ENCODE measurements around the gene NOX4.
"Not testable (repeated sequence)": the region's sequence is repeated elsewhere in the genome, so short reads cannot be mapped to it uniquely, and the experiment has no call there.

NOX4 gene

GRCh38 chr11:89379976-89380771, 111.0 kb downstream of the NOX4 start:
- not testable (repeated sequence) for DNase-seq (ENCODE audit: low read depth in 2 of 2)

GRCh38 chr11:89378986-89379385, 112.2 kb downstream of the NOX4 start:
- not testable (repeated sequence) for DNase-seq (ENCODE audit: low read depth in 2 of 2)

GRCh38 chr11:89369356-89369755, 121.8 kb downstream of the NOX4 start:
- not testable (repeated sequence) for DNase-seq (ENCODE audit: low read depth in 2 of 2)

GRCh38 chr11:89364856-89365255, 126.3 kb downstream of the NOX4 start:
- not testable (repeated sequence) for DNase-seq (ENCODE audit: low read depth in 2 of 2)

- no peak for DNase-seq (ENCODE audit: low read depth in 2 of 2)
These were observed 129.4 kb downstream of the NOX4 start for GRCh38 chr11:89361734-89362133.

GRCh38 chr11:89359208-89359607, 132.0 kb downstream of the NOX4 start:
- not testable (repeated sequence) for DNase-seq (ENCODE audit: low read depth in 2 of 2)

GRCh38 chr11:89358761-89359160, 132.4 kb downstream of the NOX4 start:
- DNase-seq (ENCODE audit: low read depth in 2 of 2), result no peak

- DNase-seq (ENCODE audit: low read depth in 2 of 2), result no peak
These were observed 135.5 kb downstream of the NOX4 start for GRCh38 chr11:89355646-89356045.

GRCh38 chr11:89354513-89354912, 136.7 kb downstream of the NOX4 start:
- DNase-seq (ENCODE audit: low read depth in 2 of 2), result not testable (repeated sequence)

- no peak for DNase-seq (ENCODE audit: low read depth in 2 of 2)
These were observed 144.1 kb downstream of the NOX4 start for GRCh38 chr11:89347071-89347470.

GRCh38 chr11:89346601-89347000, 144.6 kb downstream of the NOX4 start:
- no peak for DNase-seq (ENCODE audit: low read depth in 2 of 2)

GRCh38 chr11:89342880-89343572, 148.1 kb downstream of the NOX4 start:
- DNase-seq (ENCODE audit: low read depth in 2 of 2), result not testable (repeated sequence)

GRCh38 chr11:89340450-89340849, 150.7 kb downstream of the NOX4 start:
- not testable (repeated sequence) for DNase-seq (ENCODE audit: low read depth in 2 of 2)

- not testable (repeated sequence) for DNase-seq (ENCODE audit: low read depth in 2 of 2)
These were observed 153.1 kb downstream of the NOX4 start for GRCh38 chr11:89338073-89338472.

GRCh38 chr11:89337100-89337650, 154.0 kb downstream of the NOX4 start:
- DNase-seq (ENCODE audit: low read depth in 2 of 2), result not testable (repeated sequence)

- DNase-seq (ENCODE audit: low read depth in 2 of 2), result not testable (repeated sequence)
These were observed 157.5 kb downstream of the NOX4 start for GRCh38 chr11:89333704-89334103.

GRCh38 chr11:89331940-89332339, 159.2 kb downstream of the NOX4 start:
- DNase-seq (ENCODE audit: low read depth in 2 of 2), result not testable (repeated sequence)

GRCh38 chr11:89327885-89328284, 163.3 kb downstream of the NOX4 start:
- DNase-seq (ENCODE audit: low read depth in 2 of 2), result no peak

GRCh38 chr11:89321401-89321800, 169.8 kb downstream of the NOX4 start:
- no peak for DNase-seq (ENCODE audit: low read depth in 2 of 2)

- DNase-seq (ENCODE audit: low read depth in 2 of 2), result not testable (repeated sequence)
These were observed 180.6 kb downstream of the NOX4 start for GRCh38 chr11:89310607-89311006.

- not testable (repeated sequence) for DNase-seq (ENCODE audit: low read depth in 2 of 2)
These were observed 181.7 kb downstream of the NOX4 start for GRCh38 chr11:89309321-89309985.

GRCh38 chr11:89308272-89308671, 182.9 kb downstream of the NOX4 start:
- not testable (repeated sequence) for DNase-seq (ENCODE audit: low read depth in 2 of 2)
